GM21529 (cell line): ENCODE data around the gene SGCA.

Source experiments
- ATAC-seq: cut with Tn5 transposase; IDR thresholded peaks from one replicate; pipeline ENCODE4 v1.9.1; 2021; ENCODE audit not compliant: unreplicated experiment

The SGCA gene

GRCh38 chr17:50166518-50167181 is 845 bp downstream of the SGCA start:
- no peak for ATAC-seq

GRCh38 chr17:50167371-50167770 is 1.6 kb downstream of the SGCA start:
- no peak for ATAC-seq

GRCh38 chr17:50168319-50168718 is 2.5 kb downstream of the SGCA start:
- ATAC-seq = no peak

- ATAC-seq = no peak
These were observed 3.4 kb downstream of the SGCA start for GRCh38 chr17:50169121-50169764.

GRCh38 chr17:50169881-50170459 is 4.2 kb downstream of the SGCA start:
- no peak for ATAC-seq

- peak; percentile 62 for ATAC-seq
These were observed 5.0 kb downstream of the SGCA start for GRCh38 chr17:50170662-50171370.

- ATAC-seq = no peak
These were observed 5.7 kb downstream of the SGCA start for GRCh38 chr17:50171371-50172071.

- no peak for ATAC-seq
These were observed 6.3 kb downstream of the SGCA start for GRCh38 chr17:50172130-50172529.

- ATAC-seq = no peak
These were observed 7.1 kb downstream of the SGCA start for GRCh38 chr17:50172936-50173334.

- ATAC-seq = no peak
These were observed 7.6 kb downstream of the SGCA start for GRCh38 chr17:50173335-50173941.

- no peak for ATAC-seq
These were observed 8.6 kb downstream of the SGCA start for GRCh38 chr17:50174444-50174843.

- no peak for ATAC-seq
These were observed 9.4 kb downstream of the SGCA start for GRCh38 chr17:50175035-50175807.

GRCh38 chr17:50176559-50177357 is 11.0 kb downstream of the SGCA start:
- ATAC-seq = no peak

- no peak for ATAC-seq
These were observed 11.7 kb downstream of the SGCA start for GRCh38 chr17:50177476-50177875.

- ATAC-seq = no peak
These were observed 12.4 kb downstream of the SGCA start for GRCh38 chr17:50177983-50178834.

GRCh38 chr17:50180111-50180510 is 14.3 kb downstream of the SGCA start:
- no peak for ATAC-seq

- ATAC-seq = no peak
These were observed 14.8 kb downstream of the SGCA start for GRCh38 chr17:50180620-50181019.

- no peak for ATAC-seq
These were observed 15.3 kb downstream of the SGCA start for GRCh38 chr17:50181144-50181543.
